PC-3 (cell line): Measurements from ENCODE around the gene TENM4. TPM values are rescaled to one million over a fixed set of nuclear protein-coding genes. Genes with fewer than 3 reads are reported as not detected.

Experiments
- ATAC-seq: fragments of 200-7000 bp; cut with Tn5 transposase; 2 replicates; pipeline ENCODE4 v1.9.1; 2020; ENCODE audit warnings: mild to moderate bottlenecking, moderate library complexity
- BruUV-seq: library from RNA; stranded (reverse); fragments of 400-500 nt; replicated peaks from 2 replicates; lab custom pipeline; 2021; lab: Mats Ljungman, UMichigan
- CTCF ChIA-PET: fragments of 300-600 bp; sonication (Branson Sonifier 250); formaldehyde crosslinking; loops from one replicate; lab custom pipeline; 2022; ENCODE audit warnings: antibody characterized with exemption; lab: Charles Lee
- POLR2A ChIA-PET: fragments of 300-600 bp; sonication (Branson Sonifier 250); formaldehyde crosslinking; loops from one replicate; lab custom pipeline; 2022; ENCODE audit warnings: antibody characterized with exemption; ENCODE audit not compliant: unreplicated experiment; lab: Charles Lee
- DNase-seq: peaks from one replicate; pipeline ENCODE4 v3.0.0-alpha.2; 2015
- H2AFZ ChIP-seq: fragments of 300-600 bp; sonication (generic); 2 replicates; pipeline ENCODE4 v1.6.0; 2016; ENCODE audit warnings: antibody characterized with exemption, low read length
- H3F3A ChIP-seq: fragments of 300-600 bp; sonication (generic); one replicate; pipeline ENCODE4 v1.6.0; 2017; ENCODE audit warnings: antibody characterized with exemption, low read length, control low read depth, mild to moderate bottlenecking; ENCODE audit not compliant: unreplicated experiment
- H3K27ac ChIP-seq: fragments of 300-600 bp; sonication (generic); 2 replicates; pipeline ENCODE4 v1.5.1; 2016; ENCODE audit warnings: mild to moderate bottlenecking, low read length
- H3K27me3 ChIP-seq: fragments of 300-600 bp; sonication (generic); 2 replicates; pipeline ENCODE4 v1.6.1; 2016; ENCODE audit warnings: low read length, mixed read lengths
- H3K36me3 ChIP-seq: fragments of 300-600 bp; sonication (generic); 2 replicates; pipeline ENCODE4 v1.6.1; 2016; ENCODE audit warnings: low read depth, mixed run types, low read length, mixed read lengths
- H3K4me1 ChIP-seq: fragments of 300-600 bp; sonication (generic); 2 replicates; pipeline ENCODE4 v1.5.1; 2016; ENCODE audit warnings: low read length; ENCODE audit not compliant: insufficient read depth
- H3K4me2 ChIP-seq: fragments of 300-600 bp; sonication (generic); 2 replicates; pipeline ENCODE4 v1.6.0; 2016; ENCODE audit warnings: low read length
- H3K4me3 ChIP-seq: fragments of 300-600 bp; sonication (generic); 2 replicates; pipeline ENCODE4 v1.5.1; 2016; ENCODE audit warnings: mild to moderate bottlenecking, low read length, mixed read lengths
- H3K79me2 ChIP-seq: fragments of 300-600 bp; sonication (generic); 2 replicates; pipeline ENCODE4 v1.6.1; 2017; ENCODE audit warnings: low read length, mixed read lengths
- H3K9ac ChIP-seq: fragments of 300-600 bp; sonication (generic); 2 replicates; pipeline ENCODE4 v1.6.0; 2016; ENCODE audit warnings: mild to moderate bottlenecking, low read length
- H3K9me2 ChIP-seq: fragments of 300-600 bp; sonication (generic); replicated peaks from 2 replicates; pipeline ENCODE4 v1.6.1; 2016; ENCODE audit warnings: mixed run types, low read length, mixed read lengths
- H3K9me3 ChIP-seq: fragments of 300-600 bp; sonication (generic); 2 replicates; pipeline ENCODE4 v1.6.1; 2016; ENCODE audit warnings: low read length, mixed read lengths
- H4K20me1 ChIP-seq: fragments of 300-600 bp; sonication (generic); 2 replicates; pipeline ENCODE4 v1.6.1; 2016; ENCODE audit warnings: low read length, mixed read lengths
- EZH2 ChIP-seq: fragments of 300-600 bp; sonication (generic); IDR thresholded peaks from one replicate; pipeline ENCODE4 v1.6.1; 2017; ENCODE audit warnings: antibody characterized with exemption, mild to moderate bottlenecking, low read length; ENCODE audit not compliant: unreplicated experiment
- EZH2phosphoT487 ChIP-seq: fragments of 300-600 bp; sonication (generic); IDR thresholded peaks from 2 replicates; pipeline ENCODE4 v1.6.1; 2018; ENCODE audit warnings: mild to moderate bottlenecking, antibody characterized with exemption, low read length, borderline replicate concordance
- intact Hi-C: fragments of 100-400 bp; cut with micrococcal nuclease; formaldehyde crosslinking; loops from 2 replicates; pipeline ENCODE4 v1.9.0; 2023
- total RNA-seq: library from RNA; depleted of rRNA; stranded (reverse); fragments of >200 nt; gene quantifications from 2 replicates; pipeline ENCODE4 v1.2.3, GENCODE V29; 2014
- TF ChIP-seq, protein P1 (sequence below): fragments of 300-600 bp; sonication (generic); conservative IDR thresholded peaks from 2 replicates; pipeline ENCODE4 v1.5.1; 2017; ENCODE audit warnings: antibody characterized with exemption, low read depth, mild to moderate bottlenecking, low read length

TENM4 gene
- total RNA-seq, 1 experiment from 2014 or later = 19.7 TPM

DNA sequence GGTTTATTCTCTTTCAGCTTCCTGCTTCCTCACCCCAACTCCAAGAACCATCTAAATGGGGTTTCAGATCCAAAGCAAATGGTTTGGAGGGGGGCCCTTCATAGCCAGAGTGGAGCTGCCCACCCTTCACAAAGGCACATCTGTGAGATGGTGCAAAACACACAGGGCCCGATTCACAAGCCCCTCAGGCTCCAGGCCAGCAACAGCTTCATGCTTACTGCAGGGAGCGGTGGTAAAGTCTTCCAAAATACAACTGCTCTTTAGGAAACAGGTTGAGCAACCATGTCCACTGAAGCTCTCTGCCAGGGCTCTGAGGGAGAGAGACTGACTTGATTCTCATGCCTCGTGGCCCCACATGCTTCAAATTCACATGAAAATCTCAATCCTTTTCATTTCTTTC lies 653.1 kb downstream of the TENM4 start:
- Histone ChIP-seq H3K4me3 (no peak overlapping the region), H3K27ac (no peak overlapping the region), H3K9ac (no peak overlapping the region), H3K36me3 (no peaks in the 10 kb centered on the region), H3K27me3 (no peaks in the 10 kb centered on the region), H4K20me1 (no peaks in the 10 kb centered on the region), H3K4me2 (no peak overlapping the region), H2AFZ (no peak overlapping the region), H3K79me2 (no peaks in the 10 kb centered on the region), H3K4me1 (peaks cover 54% of the 10 kb centered on the region), H3K9me2 (no peaks in the 10 kb centered on the region), H3F3A (peaks cover 7% of the 10 kb centered on the region), H3K9me3 (no peaks in the 10 kb centered on the region)
- ATAC-seq (no peak), DNase-seq (no peak)
- POLR2A ChIA-PET = no interaction called here
- intact Hi-C loops = no loop called here
- TF ChIP-seq EZH2 = no peak
- TF ChIP-seq, protein P1, sequence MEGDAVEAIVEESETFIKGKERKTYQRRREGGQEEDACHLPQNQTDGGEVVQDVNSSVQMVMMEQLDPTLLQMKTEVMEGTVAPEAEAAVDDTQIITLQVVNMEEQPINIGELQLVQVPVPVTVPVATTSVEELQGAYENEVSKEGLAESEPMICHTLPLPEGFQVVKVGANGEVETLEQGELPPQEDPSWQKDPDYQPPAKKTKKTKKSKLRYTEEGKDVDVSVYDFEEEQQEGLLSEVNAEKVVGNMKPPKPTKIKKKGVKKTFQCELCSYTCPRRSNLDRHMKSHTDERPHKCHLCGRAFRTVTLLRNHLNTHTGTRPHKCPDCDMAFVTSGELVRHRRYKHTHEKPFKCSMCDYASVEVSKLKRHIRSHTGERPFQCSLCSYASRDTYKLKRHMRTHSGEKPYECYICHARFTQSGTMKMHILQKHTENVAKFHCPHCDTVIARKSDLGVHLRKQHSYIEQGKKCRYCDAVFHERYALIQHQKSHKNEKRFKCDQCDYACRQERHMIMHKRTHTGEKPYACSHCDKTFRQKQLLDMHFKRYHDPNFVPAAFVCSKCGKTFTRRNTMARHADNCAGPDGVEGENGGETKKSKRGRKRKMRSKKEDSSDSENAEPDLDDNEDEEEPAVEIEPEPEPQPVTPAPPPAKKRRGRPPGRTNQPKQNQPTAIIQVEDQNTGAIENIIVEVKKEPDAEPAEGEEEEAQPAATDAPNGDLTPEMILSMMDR = no peak
- no peak for TF ChIP-seq EZH2phosphoT487
- CTCF ChIA-PET = no interaction called here
- BruUV-seq = no TSS peak

DNA sequence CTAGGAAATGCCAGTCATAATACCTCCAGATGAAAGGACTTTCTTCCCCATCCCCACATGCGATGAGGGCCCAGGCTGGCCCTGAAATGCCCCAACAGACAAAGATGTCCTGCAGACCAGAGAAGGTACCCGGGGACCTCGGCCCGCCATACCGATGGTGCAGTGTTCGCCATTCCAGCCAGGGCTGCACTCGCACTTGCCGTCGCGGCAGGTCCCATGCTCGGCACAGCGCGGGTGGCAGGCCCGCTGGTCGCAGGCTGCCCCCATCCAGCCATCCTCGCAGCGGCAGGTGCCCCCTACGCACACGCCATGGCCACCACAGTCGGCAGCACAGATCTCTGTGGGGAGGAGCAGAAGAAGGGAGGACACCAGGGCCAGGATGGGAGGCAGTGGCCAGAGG lies 654.1 kb downstream of the TENM4 start:
- Histone ChIP-seq H3K79me2 (no peaks in the 10 kb centered on the region), H3F3A (peaks cover 7% of the 10 kb centered on the region), H3K9me2 (no peaks in the 10 kb centered on the region), H2AFZ (no peak overlapping the region), H3K4me3 (no peak overlapping the region), H3K36me3 (no peaks in the 10 kb centered on the region), H3K27me3 (no peaks in the 10 kb centered on the region), H3K4me1 (peaks cover 52% of the 10 kb centered on the region), H3K4me2 (no peak overlapping the region), H3K27ac (no peak overlapping the region), H3K9ac (no peak overlapping the region), H3K9me3 (no peaks in the 10 kb centered on the region), H4K20me1 (no peaks in the 10 kb centered on the region)
- DNase-seq = no peak
- ATAC-seq = no peak
- TF ChIP-seq EZH2 = no peak
- TF ChIP-seq EZH2phosphoT487 = no peak
- TF ChIP-seq, protein P1 = no peak
- POLR2A ChIA-PET = no interaction called here
- CTCF ChIA-PET = no interaction called here
- no TSS peak for BruUV-seq
- intact Hi-C loops = no loop called here

DNA sequence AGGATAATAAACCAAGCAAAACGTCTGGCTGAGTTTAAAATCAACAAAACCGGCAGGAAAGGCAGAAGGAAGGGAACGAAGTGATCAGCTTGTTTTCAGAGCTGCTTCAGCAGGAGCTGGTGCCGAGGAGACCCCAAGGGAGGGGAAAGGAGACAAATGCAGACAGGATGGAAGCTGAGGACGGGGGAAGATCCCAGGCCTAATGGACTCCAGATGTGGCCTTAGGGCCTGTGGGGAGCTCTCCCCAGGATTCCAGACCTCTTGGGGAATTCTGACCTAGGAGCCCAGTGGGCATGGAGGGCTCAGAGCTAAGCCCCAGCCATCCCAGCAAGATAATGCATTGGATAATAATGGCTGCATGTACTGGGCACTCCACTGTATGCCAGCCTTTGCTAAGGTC lies 654.7 kb downstream of the TENM4 start:
- Histone ChIP-seq H2AFZ (no peak overlapping the region), H3K27me3 (no peaks in the 10 kb centered on the region), H3K4me2 (no peak overlapping the region), H3K27ac (peak overlapping the region; percentile 84; the same call in 1 of the 2 replicates), H3K9me3 (no peaks in the 10 kb centered on the region), H3K9me2 (no peaks in the 10 kb centered on the region), H4K20me1 (no peaks in the 10 kb centered on the region), H3K4me1 (peaks cover 48% of the 10 kb centered on the region), H3F3A (peaks cover 7% of the 10 kb centered on the region), H3K79me2 (no peaks in the 10 kb centered on the region), H3K36me3 (no peaks in the 10 kb centered on the region), H3K9ac (no peak overlapping the region), H3K4me3 (no peak overlapping the region)
- no peak for ATAC-seq
- ChIA-PET CTCF (interaction anchor here (0.6 kb wide), 1 partner anchor 141 kb away, joined by 4 read pairs; no protein-coding TSS in a partner anchor), POLR2A (no interaction called here)
- no TSS peak for BruUV-seq
- intact Hi-C loops = no loop called here
- no peak for DNase-seq
- TF ChIP-seq EZH2phosphoT487 = no peak
- TF ChIP-seq, protein P1 = no peak
- TF ChIP-seq EZH2 = no peak
